ENCODE data around the gene FAM222A.

Gene FAM222A

DNA sequence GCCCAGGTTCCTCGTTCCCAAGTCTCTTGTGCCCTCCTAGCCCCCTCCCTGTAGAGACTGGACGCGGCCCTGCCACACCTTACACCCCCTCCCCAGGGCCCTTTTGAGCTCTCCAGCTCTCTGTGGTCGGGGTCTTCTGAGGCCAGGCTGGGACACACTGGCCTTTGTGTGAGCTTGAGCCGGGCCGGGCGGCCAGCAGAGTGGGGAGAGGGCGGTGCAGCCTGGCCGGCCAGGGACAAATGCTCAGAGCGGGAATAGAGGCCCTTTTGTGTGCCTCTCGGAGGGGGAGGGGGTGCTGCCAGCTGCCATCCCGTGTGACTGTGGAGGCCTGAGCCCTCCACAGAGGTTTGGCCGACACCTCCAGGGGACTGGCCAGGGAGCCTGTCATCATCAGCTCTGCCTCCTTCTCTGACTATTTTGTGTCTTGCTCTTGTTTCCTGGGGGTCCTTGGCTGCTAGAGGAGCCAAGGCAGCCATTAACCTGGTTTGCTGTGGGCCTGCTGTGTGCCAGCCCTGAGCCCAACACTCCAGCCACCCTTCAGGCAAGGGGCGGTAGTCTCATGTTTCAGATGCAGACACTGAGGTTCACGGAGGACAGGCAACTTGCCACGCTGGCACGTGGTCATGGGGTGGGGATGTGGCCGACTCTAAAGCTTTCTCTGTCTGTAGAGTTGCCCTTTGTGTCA, 13.6 kb downstream of the FAM222A start:
- TF ChIP-seq EZH2phosphoT487 (IDR thresholded peaks at IDR 0.05; ENCODE audit: borderline replicate concordance, low read length): no peak
- TF ChIP-seq, protein P1, sequence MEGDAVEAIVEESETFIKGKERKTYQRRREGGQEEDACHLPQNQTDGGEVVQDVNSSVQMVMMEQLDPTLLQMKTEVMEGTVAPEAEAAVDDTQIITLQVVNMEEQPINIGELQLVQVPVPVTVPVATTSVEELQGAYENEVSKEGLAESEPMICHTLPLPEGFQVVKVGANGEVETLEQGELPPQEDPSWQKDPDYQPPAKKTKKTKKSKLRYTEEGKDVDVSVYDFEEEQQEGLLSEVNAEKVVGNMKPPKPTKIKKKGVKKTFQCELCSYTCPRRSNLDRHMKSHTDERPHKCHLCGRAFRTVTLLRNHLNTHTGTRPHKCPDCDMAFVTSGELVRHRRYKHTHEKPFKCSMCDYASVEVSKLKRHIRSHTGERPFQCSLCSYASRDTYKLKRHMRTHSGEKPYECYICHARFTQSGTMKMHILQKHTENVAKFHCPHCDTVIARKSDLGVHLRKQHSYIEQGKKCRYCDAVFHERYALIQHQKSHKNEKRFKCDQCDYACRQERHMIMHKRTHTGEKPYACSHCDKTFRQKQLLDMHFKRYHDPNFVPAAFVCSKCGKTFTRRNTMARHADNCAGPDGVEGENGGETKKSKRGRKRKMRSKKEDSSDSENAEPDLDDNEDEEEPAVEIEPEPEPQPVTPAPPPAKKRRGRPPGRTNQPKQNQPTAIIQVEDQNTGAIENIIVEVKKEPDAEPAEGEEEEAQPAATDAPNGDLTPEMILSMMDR (IDR thresholded peaks at IDR 0.05; ENCODE audit: low read depth, low read length, poor library complexity, severe bottlenecking): no peak
- Histone ChIP-seq H3K27me3 (ENCODE audit: control insufficient read depth, low read length) (no peaks in the 10 kb centered on the region), H3K4me1 (ENCODE audit: control insufficient read depth, low read length) (no peaks in the 10 kb centered on the region), H4K20me1 (ENCODE audit: control insufficient read depth, insufficient read depth, low read depth, low read length) (no peaks in the 10 kb centered on the region), H3F3A (ENCODE audit: control insufficient read depth, insufficient read depth) (no peaks in the 10 kb centered on the region), H3K9me2 (replicated peaks; ENCODE audit: control insufficient read depth, low read length) (no peaks in the 10 kb centered on the region), H3K27ac (ENCODE audit: low read depth, low read length) (no peak overlapping the region), H3K4me3 (ENCODE audit: low read length) (no peak overlapping the region), H3K36me3 (ENCODE audit: control insufficient read depth, low read length) (no peaks in the 10 kb centered on the region), H3K9me3 (ENCODE audit: control insufficient read depth, insufficient read depth, low read length) (no peaks in the 10 kb centered on the region), H3K4me2 (ENCODE audit: low read length) (no peak overlapping the region), H3K79me2 (ENCODE audit: control insufficient read depth, low read length) (no peaks in the 10 kb centered on the region)

DNA sequence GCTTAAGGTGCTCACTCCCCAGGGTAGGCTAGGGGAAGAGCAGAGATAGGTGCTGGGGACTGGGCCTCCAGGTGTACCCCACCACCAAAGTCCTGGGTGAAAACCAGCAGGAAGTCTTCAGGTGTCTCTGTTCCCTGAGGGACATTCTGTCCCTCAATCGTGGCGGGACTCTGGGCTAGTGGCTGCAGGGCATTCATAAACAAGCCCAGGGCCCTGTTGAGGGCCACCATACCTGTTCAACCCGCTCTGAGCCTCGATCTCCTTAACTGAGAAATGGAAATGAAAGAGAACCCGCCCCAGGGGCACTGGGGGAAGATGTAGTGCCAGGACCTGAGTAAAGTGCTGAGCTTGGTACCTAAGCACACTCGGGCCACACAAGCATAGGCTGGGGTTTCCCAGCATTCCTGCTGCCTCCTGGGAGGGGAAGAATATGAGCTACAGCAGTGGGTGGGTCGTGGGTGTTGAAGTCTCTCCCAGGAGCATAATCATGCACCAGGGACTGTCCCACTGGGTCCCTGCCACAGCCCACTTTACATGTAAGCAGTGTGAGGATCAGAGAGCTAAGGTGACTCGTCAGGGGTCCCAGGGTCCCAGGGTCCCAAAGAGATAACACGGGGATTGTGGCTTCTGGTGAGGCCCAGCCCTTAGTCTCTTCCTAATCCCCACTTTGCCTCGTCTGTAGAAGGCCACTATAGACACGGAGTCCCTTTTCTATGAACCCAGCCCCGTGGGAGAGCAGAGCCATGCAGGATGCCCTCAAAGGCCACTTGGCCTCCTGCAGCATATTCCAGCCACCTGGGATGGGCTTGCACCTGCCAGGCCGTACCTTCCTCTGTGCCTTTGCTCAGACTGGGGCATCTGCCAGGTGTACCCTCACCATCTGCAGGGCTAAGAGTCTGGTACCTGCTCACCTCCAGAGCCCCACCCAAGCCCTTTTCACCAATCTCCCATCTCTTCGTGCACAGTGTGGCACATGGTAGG, 14.4 kb downstream of the FAM222A start:
- H3K27ac ChIP-seq (ENCODE audit: low read depth, low read length): no peak overlapping the region
- TF ChIP-seq, protein P1 (IDR thresholded peaks at IDR 0.05; ENCODE audit: low read depth, low read length, poor library complexity, severe bottlenecking): no peak
- no peak for TF ChIP-seq EZH2phosphoT487 (IDR thresholded peaks at IDR 0.05; ENCODE audit: borderline replicate concordance, low read length)

GRCh38 chr12:109728921-109729320, 15.3 kb downstream of the FAM222A start:
- Histone ChIP-seq H3K27me3 (ENCODE audit: control insufficient read depth, low read length) (no peaks in the 10 kb centered on the region), H3K27ac (ENCODE audit: low read depth, low read length) (no peak overlapping the region), H3K4me3 (ENCODE audit: low read length) (no peak overlapping the region), H3K9me3 (ENCODE audit: control insufficient read depth, insufficient read depth, low read length) (no peaks in the 10 kb centered on the region), H3K79me2 (ENCODE audit: control insufficient read depth, low read length) (no peaks in the 10 kb centered on the region), H3K4me1 (ENCODE audit: control insufficient read depth, low read length) (no peaks in the 10 kb centered on the region), H3K4me2 (ENCODE audit: low read length) (no peak overlapping the region), H3K36me3 (ENCODE audit: control insufficient read depth, low read length) (no peaks in the 10 kb centered on the region), H4K20me1 (ENCODE audit: control insufficient read depth, insufficient read depth, low read depth, low read length) (no peaks in the 10 kb centered on the region), H3K9me2 (replicated peaks; ENCODE audit: control insufficient read depth, low read length) (no peaks in the 10 kb centered on the region), H3F3A (ENCODE audit: control insufficient read depth, insufficient read depth) (no peaks in the 10 kb centered on the region)
- no peak for TF ChIP-seq EZH2phosphoT487 (IDR thresholded peaks at IDR 0.05; ENCODE audit: borderline replicate concordance, low read length)
- TF ChIP-seq, protein P1 (IDR thresholded peaks at IDR 0.05; ENCODE audit: low read depth, low read length, poor library complexity, severe bottlenecking): no peak

More for the DNA sequence above, 14.4 kb downstream of the FAM222A start:
- Histone ChIP-seq H3K79me2 (ENCODE audit: control insufficient read depth, low read length) (no peaks in the 10 kb centered on the region), H3F3A (ENCODE audit: control insufficient read depth, insufficient read depth) (no peaks in the 10 kb centered on the region), H4K20me1 (ENCODE audit: control insufficient read depth, insufficient read depth, low read depth, low read length) (no peaks in the 10 kb centered on the region), H3K4me3 (ENCODE audit: low read length) (no peak overlapping the region), H3K9me2 (replicated peaks; ENCODE audit: control insufficient read depth, low read length) (no peaks in the 10 kb centered on the region), H3K36me3 (ENCODE audit: control insufficient read depth, low read length) (no peaks in the 10 kb centered on the region), H3K4me2 (ENCODE audit: low read length) (no peak overlapping the region), H3K9me3 (ENCODE audit: control insufficient read depth, insufficient read depth, low read length) (no peaks in the 10 kb centered on the region), H3K4me1 (ENCODE audit: control insufficient read depth, low read length) (no peaks in the 10 kb centered on the region), H3K27me3 (ENCODE audit: control insufficient read depth, low read length) (no peaks in the 10 kb centered on the region)
